SK-N-SH treated with all-trans-retinoic acid at 6 μM for 48 hours (cell line): ENCODE results near the gene ACSL1.

Experiments
- ATAC-seq: fragments of 200-7000 bp; cut with Tn5 transposase; 3 replicates; pipeline ENCODE4 v1.9.1; 2020; ENCODE audit warnings: mild to moderate bottlenecking, moderate library complexity
- ARNTL ChIP-seq: fragments of 450-650 bp; formaldehyde crosslinking; IDR thresholded peaks from 2 replicates; pipeline ENCODE4 v1.5.0; 2020; ENCODE audit warnings: low read depth, mild to moderate bottlenecking, moderate library complexity, borderline replicate concordance
- CREB5 ChIP-seq: fragments of 250-450 bp; sonication (Bioruptor Pico); IDR thresholded peaks from 2 replicates; pipeline ENCODE4 v1.5.1; 2020; ENCODE audit warnings: low read depth, mild to moderate bottlenecking, moderate library complexity
- CSDC2 ChIP-seq: fragments of 250-450 bp; sonication (Bioruptor Pico); IDR thresholded peaks from 2 replicates; pipeline ENCODE4 v1.5.0; 2020; ENCODE audit warnings: mild to moderate bottlenecking, moderate library complexity
- ESRRG ChIP-seq: fragments of 250-450 bp; sonication (Bioruptor Pico); IDR thresholded peaks from 2 replicates; pipeline ENCODE4 v1.6.1; 2021; ENCODE audit warnings: mild to moderate bottlenecking
- GLIS3 ChIP-seq: fragments of 250-450 bp; sonication (Bioruptor Pico); IDR thresholded peaks from 2 replicates; pipeline ENCODE4 v1.5.0; 2020; ENCODE audit warnings: mild to moderate bottlenecking, moderate library complexity
- ISL1 ChIP-seq: fragments of 250-450 bp; sonication (Bioruptor Pico); IDR thresholded peaks from 2 replicates; pipeline ENCODE4 v2.1.2; 2022; ENCODE audit warnings: mild to moderate bottlenecking, moderate library complexity
- OSR1 ChIP-seq: fragments of 250-450 bp; sonication (Bioruptor Pico); IDR thresholded peaks from 2 replicates; pipeline ENCODE4 v1.8.0; 2022; ENCODE audit warnings: moderate library complexity, mild to moderate bottlenecking, inconsistent platforms
- PATZ1 ChIP-seq: fragments of 250-450 bp; sonication (Bioruptor Pico); IDR thresholded peaks from 2 replicates; pipeline ENCODE4 v1.8.0; 2020; ENCODE audit warnings: mild to moderate bottlenecking, moderate library complexity, borderline replicate concordance
- POU6F1 ChIP-seq: fragments of 250-450 bp; sonication (Bioruptor Pico); IDR thresholded peaks from 2 replicates; pipeline ENCODE4 v1.8.0; 2021; ENCODE audit warnings: low read depth, mild to moderate bottlenecking, moderate library complexity, borderline replicate concordance
- PPARA ChIP-seq: fragments of 250-450 bp; sonication (Bioruptor Pico); IDR thresholded peaks from 2 replicates; pipeline ENCODE4 v1.5.0; 2020; ENCODE audit warnings: mild to moderate bottlenecking, borderline replicate concordance
- RARB ChIP-seq: fragments of 250-450 bp; sonication (Bioruptor Pico); IDR thresholded peaks from 2 replicates; pipeline ENCODE4 v1.8.0; 2021; ENCODE audit warnings: mild to moderate bottlenecking, moderate library complexity
- SNAI2 ChIP-seq: fragments of 250-450 bp; sonication (Bioruptor Pico); IDR thresholded peaks from 2 replicates; pipeline ENCODE4 v1.5.0; 2020; ENCODE audit warnings: mild to moderate bottlenecking, moderate library complexity
- TCF4 ChIP-seq: fragments of 250-450 bp; sonication (Bioruptor Pico); IDR thresholded peaks from 2 replicates; pipeline ENCODE4 v1.8.0; 2021; ENCODE audit warnings: mild to moderate bottlenecking, moderate library complexity, borderline replicate concordance
- TOX ChIP-seq: fragments of 250-450 bp; sonication (Bioruptor Pico); IDR thresholded peaks from 2 replicates; pipeline ENCODE4 v1.8.0; 2021; ENCODE audit warnings: mild to moderate bottlenecking, moderate library complexity, borderline replicate concordance
- TSHZ2 ChIP-seq: fragments of 250-450 bp; sonication (Bioruptor Pico); IDR thresholded peaks from 2 replicates; pipeline ENCODE4 v1.5.0; 2020; ENCODE audit warnings: mild to moderate bottlenecking, moderate library complexity
- ZFP3 ChIP-seq: fragments of 250-450 bp; sonication (Bioruptor Pico); IDR thresholded peaks from 2 replicates; pipeline ENCODE4 v1.5.0; 2020; ENCODE audit warnings: mild to moderate bottlenecking, moderate library complexity
- ZFP30 ChIP-seq: fragments of 450-650 bp; formaldehyde crosslinking; IDR thresholded peaks from 2 replicates; pipeline ENCODE4 v1.5.0; 2022; ENCODE audit warnings: mild to moderate bottlenecking, moderate library complexity
- ZNF565 ChIP-seq: fragments of 450-650 bp; formaldehyde crosslinking; conservative IDR thresholded peaks from 2 replicates; pipeline ENCODE4 v1.5.0; 2020; ENCODE audit warnings: low read depth, mild to moderate bottlenecking, moderate library complexity
- ZNF70 ChIP-seq: fragments of 450-650 bp; formaldehyde crosslinking; IDR thresholded peaks from 2 replicates; pipeline ENCODE4 v1.5.0; 2020; ENCODE audit warnings: mild to moderate bottlenecking, moderate library complexity
- ZNF8 ChIP-seq: fragments of 450-650 bp; formaldehyde crosslinking; IDR thresholded peaks from 2 replicates; pipeline ENCODE4 v1.5.0; 2020; ENCODE audit warnings: mild to moderate bottlenecking, moderate library complexity

The ACSL1 gene

GRCh38 chr4:184798504-184798903, 27.3 kb downstream of the ACSL1 start (continued):
- TF ChIP-seq PATZ1 = no peak

- TF ChIP-seq OSR1 (CRISPR knock-in tag) = no peak
- TF ChIP-seq TCF4 (CRISPR knock-in tag) = no peak
- TF ChIP-seq CSDC2 (CRISPR knock-in tag) = no peak
- TF ChIP-seq TSHZ2 (CRISPR knock-in tag) = no peak
- no peak for TF ChIP-seq GLIS3 (CRISPR knock-in tag)
- no peak for TF ChIP-seq ZNF70 (CRISPR knock-in tag)
- no peak for TF ChIP-seq ARNTL (CRISPR knock-in tag)
- no peak for TF ChIP-seq POU6F1
- no peak for TF ChIP-seq ESRRG (CRISPR knock-in tag)
- no peak for TF ChIP-seq ZNF565
- no peak for TF ChIP-seq PPARA (CRISPR knock-in tag)
- TF ChIP-seq TOX (CRISPR knock-in tag) = no peak
- TF ChIP-seq ZNF8 (CRISPR knock-in tag) = no peak
- no peak for ATAC-seq
Observed at GRCh38 chr4:184796906-184797305, 28.9 kb downstream of the ACSL1 start.

- ATAC-seq = no peak
- TF ChIP-seq TOX (CRISPR knock-in tag) (no peak), CREB5 (no peak), CSDC2 (CRISPR knock-in tag) (no peak), SNAI2 (CRISPR knock-in tag) (no peak), POU6F1 (no peak), OSR1 (CRISPR knock-in tag) (no peak), ZNF70 (CRISPR knock-in tag) (no peak)
Observed at GRCh38 chr4:184795214-184795844, 30.4 kb downstream of the ACSL1 start.

- no peak for ATAC-seq
- TF ChIP-seq ZFP3 (CRISPR knock-in tag) (no peak), ZFP30 (no peak), SNAI2 (CRISPR knock-in tag) (no peak), TOX (CRISPR knock-in tag) (no peak), RARB (CRISPR knock-in tag) (no peak), GLIS3 (CRISPR knock-in tag) (no peak), POU6F1 (no peak), ESRRG (CRISPR knock-in tag) (no peak), PPARA (CRISPR knock-in tag) (no peak), ISL1 (CRISPR knock-in tag) (no peak), ARNTL (CRISPR knock-in tag) (no peak), OSR1 (CRISPR knock-in tag) (no peak), CSDC2 (CRISPR knock-in tag) (no peak), TSHZ2 (CRISPR knock-in tag) (no peak), TCF4 (CRISPR knock-in tag) (no peak)
Observed at GRCh38 chr4:184794470-184794869, 31.3 kb downstream of the ACSL1 start.
